ENCODE results near the gene MED9. TPM values are rescaled to one million over a fixed set of nuclear protein-coding genes. Genes with fewer than 3 reads are reported as not detected.

The MED9 gene
- total RNA-seq, 1 donor from 2014 or later, result 13.8 TPM

DNA sequence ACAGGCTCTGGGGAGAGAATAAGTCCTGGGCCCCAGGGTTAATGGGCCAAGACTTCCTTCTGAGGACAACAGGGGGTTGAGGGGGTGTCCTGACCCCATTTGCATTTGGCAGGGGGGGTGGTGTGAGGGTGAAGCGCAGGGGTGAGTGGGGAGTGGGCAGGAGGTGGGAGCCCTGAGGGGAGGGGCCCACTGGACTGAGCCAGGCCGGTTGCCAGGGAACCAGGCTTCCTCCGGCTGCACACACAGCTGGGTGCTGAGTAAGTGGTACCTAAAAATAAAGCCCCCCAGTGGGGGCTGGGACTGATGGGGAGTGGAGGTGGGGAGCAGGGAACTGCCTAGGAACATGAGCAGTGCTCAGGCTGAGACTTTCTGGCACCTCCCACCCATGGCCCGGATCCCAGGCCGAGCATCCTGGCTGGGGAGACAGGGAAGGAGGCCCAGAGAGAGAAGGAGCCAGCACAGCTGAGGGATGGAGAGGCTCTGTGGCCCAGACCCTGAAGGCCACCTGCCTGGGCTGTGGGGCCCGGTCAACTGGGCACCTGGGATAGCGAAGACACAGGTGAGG is 26.8 kb downstream of the MED9 start:
- Histone ChIP-seq H3K27ac (no peak overlapping the region), H3K4me3 (no peak overlapping the region), H3K4me1 (peaks cover 4% of the 10 kb centered on the region), H3K9me3 (no peaks in the 10 kb centered on the region), H3K27me3 (no peaks in the 10 kb centered on the region), H3K36me3 (no peaks in the 10 kb centered on the region)
- TF ChIP-seq, protein P1, sequence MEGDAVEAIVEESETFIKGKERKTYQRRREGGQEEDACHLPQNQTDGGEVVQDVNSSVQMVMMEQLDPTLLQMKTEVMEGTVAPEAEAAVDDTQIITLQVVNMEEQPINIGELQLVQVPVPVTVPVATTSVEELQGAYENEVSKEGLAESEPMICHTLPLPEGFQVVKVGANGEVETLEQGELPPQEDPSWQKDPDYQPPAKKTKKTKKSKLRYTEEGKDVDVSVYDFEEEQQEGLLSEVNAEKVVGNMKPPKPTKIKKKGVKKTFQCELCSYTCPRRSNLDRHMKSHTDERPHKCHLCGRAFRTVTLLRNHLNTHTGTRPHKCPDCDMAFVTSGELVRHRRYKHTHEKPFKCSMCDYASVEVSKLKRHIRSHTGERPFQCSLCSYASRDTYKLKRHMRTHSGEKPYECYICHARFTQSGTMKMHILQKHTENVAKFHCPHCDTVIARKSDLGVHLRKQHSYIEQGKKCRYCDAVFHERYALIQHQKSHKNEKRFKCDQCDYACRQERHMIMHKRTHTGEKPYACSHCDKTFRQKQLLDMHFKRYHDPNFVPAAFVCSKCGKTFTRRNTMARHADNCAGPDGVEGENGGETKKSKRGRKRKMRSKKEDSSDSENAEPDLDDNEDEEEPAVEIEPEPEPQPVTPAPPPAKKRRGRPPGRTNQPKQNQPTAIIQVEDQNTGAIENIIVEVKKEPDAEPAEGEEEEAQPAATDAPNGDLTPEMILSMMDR (IDR thresholded peaks at IDR 0.05), result no peak
- DNase-seq (peak; percentile 48), ATAC-seq (no peak)
- intact Hi-C loops (cut with DNase I), result no loop called here

DNA sequence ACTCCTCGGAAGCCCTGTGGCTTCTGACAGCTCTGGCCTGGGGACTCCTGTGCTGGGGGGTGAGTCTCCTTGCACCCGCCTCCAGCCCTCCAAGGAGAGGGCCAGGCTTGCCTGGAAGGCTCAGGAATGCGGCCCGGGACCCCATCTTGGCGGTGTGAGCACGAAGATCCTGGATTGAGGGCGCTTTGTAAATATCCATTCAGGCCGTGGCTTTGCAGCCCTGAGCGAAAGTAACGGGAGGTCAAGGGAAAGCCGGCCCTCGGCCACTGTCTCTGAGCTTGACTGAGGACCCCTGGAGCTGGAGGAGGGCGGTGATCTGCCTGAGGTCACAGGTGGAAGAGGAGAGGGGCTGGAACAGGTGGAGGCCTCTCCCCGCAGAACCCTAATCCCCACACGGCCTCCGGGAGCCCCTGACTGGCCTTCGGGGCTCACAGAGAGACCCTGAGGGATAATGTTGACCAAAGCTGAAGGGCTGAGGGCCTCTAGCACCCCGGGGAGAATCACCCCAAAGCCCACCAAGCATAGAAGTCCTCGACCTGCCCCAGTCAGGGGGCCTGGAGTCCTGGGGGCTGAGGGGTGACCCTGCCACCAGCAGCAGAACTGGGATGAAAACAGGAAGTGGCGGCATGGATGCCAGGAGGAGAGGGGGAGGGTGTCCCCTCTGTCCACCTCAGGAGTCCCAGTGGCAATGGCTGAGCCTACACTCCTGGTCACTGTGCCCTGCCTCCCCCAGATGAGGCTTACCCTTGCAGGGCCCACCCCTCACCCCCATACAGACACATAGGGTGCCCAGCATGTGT is 27.7 kb downstream of the MED9 start:
- H3K27me3 ChIP-seq, result no peaks in the 10 kb centered on the region
- H3K36me3 ChIP-seq, result no peaks in the 10 kb centered on the region
- intact Hi-C loops (cut with DNase I), result no loop called here
- no peaks in the 10 kb centered on the region for H3K9me3 ChIP-seq
- peaks cover 4% of the 10 kb centered on the region for H3K4me1 ChIP-seq
- ATAC-seq, result no peak
- TF ChIP-seq, protein P1 (IDR thresholded peaks at IDR 0.05), result no peak
- no peak overlapping the region for H3K4me3 ChIP-seq
- DNase-seq, result peak; percentile 62
- H3K27ac ChIP-seq, result no peak overlapping the region

DNA sequence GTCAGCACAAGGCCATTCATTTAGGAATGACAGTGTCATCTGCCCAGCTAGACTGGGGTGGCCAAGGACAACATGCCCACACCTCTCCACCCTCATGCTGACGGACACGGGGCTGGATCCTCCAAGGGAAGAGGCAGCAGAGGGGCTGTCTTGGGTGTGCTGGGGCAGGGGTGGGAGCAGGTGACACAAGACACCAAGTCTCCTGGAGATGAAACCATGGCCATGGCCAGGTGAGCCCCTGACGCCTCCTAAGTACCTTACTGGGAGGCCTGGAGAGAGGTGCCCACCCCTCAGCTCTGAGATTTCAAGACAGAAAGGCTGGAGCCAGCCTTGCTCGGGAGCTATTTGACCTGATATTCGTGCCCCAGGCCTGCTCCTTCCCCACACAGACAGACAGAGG is 28.4 kb downstream of the MED9 start:
- H3K27me3 ChIP-seq, result no peaks in the 10 kb centered on the region
- H3K4me3 ChIP-seq, result no peak overlapping the region
- no peak overlapping the region for H3K27ac ChIP-seq
- peaks cover 4% of the 10 kb centered on the region for H3K4me1 ChIP-seq
- no peaks in the 10 kb centered on the region for H3K9me3 ChIP-seq
- intact Hi-C loops (cut with DNase I), result no loop called here
- H3K36me3 ChIP-seq, result no peaks in the 10 kb centered on the region
- TF ChIP-seq, protein P1 (IDR thresholded peaks at IDR 0.05), result no peak
- no peak for DNase-seq
- no peak for ATAC-seq

DNA sequence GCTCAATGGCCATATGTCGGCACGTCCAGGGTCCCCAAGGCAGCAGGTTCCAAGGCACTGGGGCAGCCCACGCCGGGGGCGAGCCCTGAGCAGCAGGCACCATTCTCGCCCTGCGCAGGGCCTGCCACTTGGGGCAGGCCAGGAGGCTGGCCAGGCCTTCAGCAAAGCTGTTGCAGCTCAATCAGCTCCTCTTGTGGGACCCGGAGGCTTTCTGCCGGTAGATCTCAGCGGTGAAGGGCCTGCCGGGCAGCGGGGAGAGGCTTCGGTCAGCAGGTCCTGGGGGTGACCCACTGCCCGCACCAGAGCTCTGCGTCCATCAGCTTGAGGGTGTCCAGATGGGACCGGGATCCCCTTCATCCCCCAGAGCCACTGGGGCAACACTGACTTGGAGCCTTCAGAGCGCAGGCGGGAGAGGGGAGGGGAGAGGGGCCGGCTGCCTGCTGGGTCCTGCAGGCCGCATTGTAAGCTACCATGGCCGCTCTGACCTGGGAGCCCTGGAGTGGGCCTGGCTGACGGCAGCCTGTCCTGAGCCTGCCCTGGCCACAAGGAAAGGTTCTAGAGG is 28.9 kb downstream of the MED9 start:
- no peaks in the 10 kb centered on the region for H3K27me3 ChIP-seq
- DNase-seq, result no peak
- no peak overlapping the region for H3K4me3 ChIP-seq
- H3K27ac ChIP-seq, result peak overlapping the region; percentile 55
- peaks cover 4% of the 10 kb centered on the region for H3K4me1 ChIP-seq
- H3K36me3 ChIP-seq, result no peaks in the 10 kb centered on the region
- intact Hi-C loops (cut with DNase I), result no loop called here
- H3K9me3 ChIP-seq, result no peaks in the 10 kb centered on the region
- ATAC-seq, result no peak
- TF ChIP-seq, protein P1 (IDR thresholded peaks at IDR 0.05), result no peak

DNA sequence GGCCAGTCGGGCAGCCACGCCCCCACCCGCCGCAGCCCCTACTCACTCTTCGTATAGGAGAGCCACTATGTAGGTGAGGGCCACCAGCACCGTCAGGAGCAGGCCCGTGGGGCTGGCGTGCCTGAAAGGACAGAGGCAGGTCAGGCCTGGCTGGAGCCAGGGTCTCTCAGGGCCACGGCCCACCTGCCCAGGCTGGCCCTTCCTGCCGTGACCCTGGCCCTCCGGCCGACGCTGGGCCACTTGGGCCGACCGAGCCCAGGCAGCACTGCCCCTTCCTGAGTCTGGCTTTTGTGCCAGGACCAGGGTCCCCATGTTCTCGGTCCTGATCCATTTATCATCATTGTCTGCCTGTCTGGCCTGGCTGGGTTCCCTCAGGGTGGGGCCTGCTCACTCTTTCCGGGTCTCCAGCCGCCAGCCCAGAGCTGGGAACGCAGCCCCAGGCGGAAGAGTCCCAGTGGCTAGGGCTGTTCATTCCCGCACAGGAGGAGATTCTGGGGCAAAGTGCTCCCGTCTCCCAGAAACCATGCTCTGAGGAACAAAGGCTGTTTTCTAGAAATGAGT is 29.5 kb downstream of the MED9 start:
- ATAC-seq (peak; percentile 33), DNase-seq (peak; percentile 62)
- Histone ChIP-seq H3K27me3 (no peaks in the 10 kb centered on the region), H3K4me3 (no peak overlapping the region), H3K36me3 (no peaks in the 10 kb centered on the region), H3K9me3 (no peaks in the 10 kb centered on the region), H3K27ac (peak overlapping the region; percentile 55), H3K4me1 (peaks cover 4% of the 10 kb centered on the region)
- intact Hi-C loops (cut with DNase I), result no loop called here
- TF ChIP-seq, protein P1 (IDR thresholded peaks at IDR 0.05), result no peak

Measured in upper lobe of right lung (tissue), 1 donor.